ENCODE data around the gene PALLD. TPM values are rescaled to one million over a fixed set of nuclear protein-coding genes. Genes with fewer than 3 reads are reported as not detected.

Gene PALLD
- total RNA-seq, 1 experiment from 2014 or later = 18.3 TPM

GRCh38 chr4:168536448-168536847 lies 39.6 kb downstream of the PALLD start:
- Histone ChIP-seq H3K79me1 (ENCODE audit: insufficient read depth, low read depth, low read length, poor library complexity, severe bottlenecking) (no peaks in the 10 kb centered on the region), H3T11ph (ENCODE audit: low read length) (no peak overlapping the region), H4K20me1 (ENCODE audit: control insufficient read depth, insufficient read depth, insufficient read length) (no peaks in the 10 kb centered on the region), H4K91ac (ENCODE audit: insufficient read length, low read depth, low read length) (no peak overlapping the region), H2AK5ac (ENCODE audit: insufficient read length, low read length) (no peak overlapping the region), H2BK12ac (ENCODE audit: insufficient read length, low read depth, low read length) (no peak overlapping the region), H4K5ac (ENCODE audit: insufficient read length, low read depth, low read length) (no peak overlapping the region), H2AFZ (ENCODE audit: low read length) (no peak overlapping the region), H3K56ac (ENCODE audit: insufficient read length, low read depth, low read length) (no peak overlapping the region), H2BK5ac (ENCODE audit: insufficient read length, low read length) (no peak overlapping the region), H3K14ac (ENCODE audit: insufficient read depth, low read length) (no peak overlapping the region), H3K18ac (ENCODE audit: insufficient read length, low read depth, low read length) (no peak overlapping the region), H3K4ac (ENCODE audit: low read depth, low read length) (no peak overlapping the region), H3K23ac (ENCODE audit: insufficient read length, low read depth, low read length) (no peak overlapping the region), H2BK15ac (ENCODE audit: low read depth, low read length) (no peak overlapping the region), H2BK120ac (ENCODE audit: low read depth, low read length, poor library complexity, severe bottlenecking) (no peak overlapping the region), H4K8ac (replicated peaks; ENCODE audit: insufficient read length, low read depth, low read length) (no peak overlapping the region), H3K27ac (ENCODE audit: insufficient read length, low read depth, low read length) (no peak overlapping the region), H3K79me2 (ENCODE audit: insufficient read depth, low read length) (no peaks in the 10 kb centered on the region), H3K9me3 (ENCODE audit: control insufficient read depth, low read depth, low read length) (no peaks in the 10 kb centered on the region), H3K9ac (ENCODE audit: extremely low read depth, insufficient read length, low read length) (no peak overlapping the region), H3K4me1 (ENCODE audit: insufficient read depth, low read length) (no peaks in the 10 kb centered on the region), H2BK20ac (ENCODE audit: low read depth, low read length, poor library complexity, severe bottlenecking) (no peak overlapping the region), H3K27me3 (ENCODE audit: insufficient read depth, low read length) (no peaks in the 10 kb centered on the region), H3K23me2 (ENCODE audit: insufficient read length, low read depth, low read length, poor library complexity, severe bottlenecking) (no peaks in the 10 kb centered on the region), H3K4me2 (ENCODE audit: insufficient read depth, insufficient read length, low read length) (no peak overlapping the region)
- no peak overlapping the region for H3K27ac Mint-ChIP-seq
- TF ChIP-seq, protein P1, sequence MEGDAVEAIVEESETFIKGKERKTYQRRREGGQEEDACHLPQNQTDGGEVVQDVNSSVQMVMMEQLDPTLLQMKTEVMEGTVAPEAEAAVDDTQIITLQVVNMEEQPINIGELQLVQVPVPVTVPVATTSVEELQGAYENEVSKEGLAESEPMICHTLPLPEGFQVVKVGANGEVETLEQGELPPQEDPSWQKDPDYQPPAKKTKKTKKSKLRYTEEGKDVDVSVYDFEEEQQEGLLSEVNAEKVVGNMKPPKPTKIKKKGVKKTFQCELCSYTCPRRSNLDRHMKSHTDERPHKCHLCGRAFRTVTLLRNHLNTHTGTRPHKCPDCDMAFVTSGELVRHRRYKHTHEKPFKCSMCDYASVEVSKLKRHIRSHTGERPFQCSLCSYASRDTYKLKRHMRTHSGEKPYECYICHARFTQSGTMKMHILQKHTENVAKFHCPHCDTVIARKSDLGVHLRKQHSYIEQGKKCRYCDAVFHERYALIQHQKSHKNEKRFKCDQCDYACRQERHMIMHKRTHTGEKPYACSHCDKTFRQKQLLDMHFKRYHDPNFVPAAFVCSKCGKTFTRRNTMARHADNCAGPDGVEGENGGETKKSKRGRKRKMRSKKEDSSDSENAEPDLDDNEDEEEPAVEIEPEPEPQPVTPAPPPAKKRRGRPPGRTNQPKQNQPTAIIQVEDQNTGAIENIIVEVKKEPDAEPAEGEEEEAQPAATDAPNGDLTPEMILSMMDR (conservative IDR thresholded peaks at IDR 0.05) = no peak
- no peak for DNase-seq
- H3K27me3 Mint-ChIP-seq (ENCODE audit: low read depth) = no peaks in the 10 kb centered on the region
- no peaks in the 10 kb centered on the region for H3K9me3 Mint-ChIP-seq
- WGBS (ENCODE audit: extremely low coverage, insufficient read length, low lambda C conversion rate) = no CpG with 5 or more reads among the region's 7 CpGs
- H3K4me1 Mint-ChIP-seq = peaks cover 7 to 8% of the 10 kb centered on the region in 2 experiments
- H3K36me3 Mint-ChIP-seq (ENCODE audit: insufficient read depth in 1 of 3, low read depth in 3 of 3) = no peaks in the 10 kb centered on the region
- no peak overlapping the region for H3K4me3 Mint-ChIP-seq

Data from H9 (cell line).